ENCODE data around the gene JPT1. TPM values are rescaled to one million over a fixed set of nuclear protein-coding genes. Genes with fewer than 3 reads are reported as not detected.

The JPT1 gene
- total and polyA plus RNA-seq, 10 donors = 47.1 to 192 (median 99.5) TPM

- DNase-seq = no peak
- TF ChIP-seq POLR2A (IDR thresholded peaks at IDR 0.05) (no peak), CTCF (IDR thresholded peaks at IDR 0.05 in 8 of 11, conservative IDR thresholded peaks at IDR 0.05 in 3 of 11) (no peak), POLR2AphosphoS5 (IDR thresholded peaks at IDR 0.05) (peak in 1 of 3 donors; percentile 39)
- peak overlapping the region in 7 of 8 donors; percentile 30 to 87 (median 79) for H3K27ac ChIP-seq
- WGBS, 5 donors = 23 to 31% (median 26%) methylated on average over 3 of the region's 3 CpGs
- intact Hi-C loops (cut with DNase I; ENCODE audit: low total_unique reads) = no loop called here
- H3K36me3 ChIP-seq = peaks cover 0 to 31% (median 23%) of the 10 kb centered on the region in 6 donors
- no peaks in the 10 kb centered on the region for H3K27me3 ChIP-seq (replicated peaks in 1 of 7)
- no peaks in the 10 kb centered on the region for H3K9me3 ChIP-seq
- H3K4me3 ChIP-seq = peak overlapping the region in 1 of 8 donors; percentile 38
- peaks cover 26 to 66% (median 41%) of the 10 kb centered on the region in 6 donors for H3K4me1 ChIP-seq
Measured at GRCh38 chr17:75125984-75126383, 28.3 kb downstream of the JPT1 start.

GRCh38 chr17:75124819-75125162 is 29.5 kb downstream of the JPT1 start:
- TF ChIP-seq POLR2AphosphoS5 (IDR thresholded peaks at IDR 0.05) (no peak), POLR2A (IDR thresholded peaks at IDR 0.05) (no peak), CTCF (IDR thresholded peaks at IDR 0.05 in 8 of 11, conservative IDR thresholded peaks at IDR 0.05 in 3 of 11) (no peak)
- H3K27ac ChIP-seq = peak overlapping the region in 7 of 8 donors; percentile 30 to 87 (median 79)
- H3K9me3 ChIP-seq = no peaks in the 10 kb centered on the region
- peaks cover 0 to 35% (median 18%) of the 10 kb centered on the region in 6 donors for H3K36me3 ChIP-seq
- peaks cover 18 to 61% (median 29%) of the 10 kb centered on the region in 6 donors for H3K4me1 ChIP-seq
- peak overlapping the region in 1 of 8 donors; percentile 38 for H3K4me3 ChIP-seq
- no peak for DNase-seq
- intact Hi-C loops (cut with DNase I; ENCODE audit: low total_unique reads) = no loop called here
- H3K27me3 ChIP-seq (replicated peaks in 1 of 7) = no peaks in the 10 kb centered on the region
- WGBS, 5 donors = 64 to 94% (median 82%) methylated on average over 3 to 4 of the region's 4 CpGs

GRCh38 chr17:75124041-75124818 is 30.1 kb downstream of the JPT1 start:
- peak overlapping the region in 1 of 8 donors; percentile 38 for H3K4me3 ChIP-seq
- H3K36me3 ChIP-seq = peaks cover 0 to 34% (median 12%) of the 10 kb centered on the region in 6 donors
- intact Hi-C loops (cut with DNase I; ENCODE audit: low total_unique reads) = no loop called here
- H3K27me3 ChIP-seq (replicated peaks in 1 of 7) = no peaks in the 10 kb centered on the region
- H3K27ac ChIP-seq = peak overlapping the region in 7 of 8 donors; percentile 30 to 87 (median 79)
- H3K9me3 ChIP-seq = no peaks in the 10 kb centered on the region
- TF ChIP-seq POLR2A (IDR thresholded peaks at IDR 0.05) (no peak), POLR2AphosphoS5 (IDR thresholded peaks at IDR 0.05) (peak; percentile 70 to 76 (median 71))
- peak; percentile 88 for DNase-seq
- H3K4me1 ChIP-seq = peaks cover 18 to 59% (median 27%) of the 10 kb centered on the region in 6 donors
- WGBS, 5 donors = 39 to 58% (median 47%) methylated on average over 18 to 19 of the region's 19 CpGs

- Histone ChIP-seq H3K4me3 (no peak overlapping the region), H3K9me3 (no peaks in the 10 kb centered on the region), H3K27me3 (replicated peaks in 1 of 7) (no peaks in the 10 kb centered on the region), H3K36me3 (peaks cover 0 to 50% (median 3%) of the 10 kb centered on the region in 6 donors), H3K4me1 (peaks cover 18 to 76% (median 42%) of the 10 kb centered on the region in 6 donors), H3K27ac (no peak overlapping the region)
- TF ChIP-seq POLR2AphosphoS5 (IDR thresholded peaks at IDR 0.05) (peak in 1 of 3 donors; percentile 6), POLR2A (IDR thresholded peaks at IDR 0.05) (no peak)
- intact Hi-C loops (cut with DNase I; ENCODE audit: low total_unique reads) = loop anchor here (10.0 kb wide), 1 partner anchor 56 kb away; no protein-coding TSS in a partner anchor
- no peak for DNase-seq
- 75 to 95% (median 91%) methylated on average over 14 of the region's 14 CpGs for WGBS, 5 donors
Measured at GRCh38 chr17:75118307-75118706, 36.0 kb downstream of the JPT1 start.

- intact Hi-C loops (cut with DNase I; ENCODE audit: low total_unique reads) = loop anchor here (10.0 kb wide), 1 partner anchor 58 kb away; no protein-coding TSS in a partner anchor
- H3K4me3 ChIP-seq = no peak overlapping the region
- no peak overlapping the region for H3K27ac ChIP-seq
- peaks cover 0 to 54% (median 3%) of the 10 kb centered on the region in 6 donors for H3K36me3 ChIP-seq
- no peak for TF ChIP-seq CTCF (IDR thresholded peaks at IDR 0.05 in 8 of 11, conservative IDR thresholded peaks at IDR 0.05 in 3 of 11)
- no peak for TF ChIP-seq POLR2A (IDR thresholded peaks at IDR 0.05)
- TF ChIP-seq POLR2AphosphoS5 (IDR thresholded peaks at IDR 0.05) = no peak
- H3K27me3 ChIP-seq (replicated peaks in 1 of 7) = no peaks in the 10 kb centered on the region
- no peaks in the 10 kb centered on the region for H3K9me3 ChIP-seq
- DNase-seq = no peak
- peaks cover 18 to 91% (median 48%) of the 10 kb centered on the region in 6 donors for H3K4me1 ChIP-seq
- WGBS, 5 donors = 71 to 89% (median 81%) methylated on average over 9 of the region's 9 CpGs
Measured at GRCh38 chr17:75116737-75117136, 37.6 kb downstream of the JPT1 start.

All from spleen (tissue), 11 donors.